Measurements from ENCODE around the gene EMX1. TPM values are rescaled to one million over a fixed set of nuclear protein-coding genes. Genes with fewer than 3 reads are reported as not detected.

Gene EMX1
- total RNA-seq, 2 experiments from 2014 or later, result not detected

DNA sequence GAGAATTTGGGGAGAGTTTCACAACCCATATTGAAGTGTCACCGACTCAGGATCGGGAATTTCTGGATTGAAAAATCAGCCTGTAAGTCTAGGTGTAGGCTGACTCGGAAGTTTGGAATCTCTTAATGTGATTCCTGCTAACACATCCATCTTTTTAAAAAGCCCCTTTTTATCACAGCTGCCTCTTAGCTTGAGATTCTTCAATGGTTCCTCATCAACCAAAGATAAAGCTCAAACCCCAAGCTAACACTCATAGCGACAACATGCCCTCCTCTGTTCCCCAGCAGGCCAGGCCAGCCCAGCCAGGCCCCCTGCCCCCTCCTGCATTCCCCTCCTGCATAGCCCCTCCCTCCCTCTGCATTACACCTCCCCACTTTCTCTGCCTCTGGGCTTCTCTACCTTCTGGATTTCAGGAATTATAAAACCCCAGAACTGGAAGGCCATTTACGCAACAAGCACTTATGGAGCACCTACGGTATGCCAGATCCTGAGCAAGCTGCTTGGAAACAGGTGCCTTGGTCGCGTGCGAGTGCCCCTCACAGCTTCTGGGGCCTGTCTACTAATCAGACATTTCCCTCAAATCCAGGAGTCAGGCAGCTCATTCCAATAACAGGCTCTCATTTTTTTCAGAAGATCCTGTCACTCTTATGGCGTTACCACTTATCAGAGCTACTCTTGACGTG lies 63.4 kb downstream of the EMX1 start:
- no peak overlapping the region for H3K4me3 Mint-ChIP-seq
- H3K36me3 Mint-ChIP-seq (ENCODE audit: low read depth), result no peaks in the 10 kb centered on the region
- no peak overlapping the region for H3K27ac Mint-ChIP-seq
- no peaks in the 10 kb centered on the region for H3K27me3 Mint-ChIP-seq (ENCODE audit: low read depth)
- H3K4me1 Mint-ChIP-seq (ENCODE audit: low read depth), result peaks cover 5% of the 10 kb centered on the region
- CTCF ChIA-PET, result interaction anchor here (0.8 to 1.3 kb wide), 4 partner anchors 12 to 176 kb away, joined by 3 to 6 read pairs (median 4); no protein-coding TSS in a partner anchor
- DNase-seq, result no peak
- no peaks in the 10 kb centered on the region for H3K9me3 Mint-ChIP-seq (ENCODE audit: insufficient read depth)
- POLR2A ChIA-PET, result interaction anchor here (0.6 kb wide), 1 partner anchor 257 kb away, joined by 3 read pairs; no protein-coding TSS in a partner anchor
- ATAC-seq, result no peak

DNA sequence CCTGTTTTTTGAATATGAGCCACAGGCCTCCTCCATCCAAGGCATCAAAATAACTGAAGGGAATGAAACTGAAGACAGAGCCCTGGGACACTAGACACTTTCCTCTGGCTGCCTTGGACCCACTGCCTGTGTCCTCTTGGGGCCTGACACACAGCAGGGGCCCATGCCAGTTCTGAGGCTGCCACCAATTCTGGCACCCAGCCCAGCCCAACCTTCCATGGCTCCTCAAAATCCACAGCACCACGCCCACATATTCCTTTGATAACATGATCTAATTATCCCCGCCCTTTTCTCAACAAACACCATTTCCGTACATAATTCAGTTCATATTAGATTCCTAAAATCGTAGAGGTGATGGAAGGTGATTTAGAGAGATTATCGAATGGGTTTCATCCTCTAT lies 64.2 kb downstream of the EMX1 start:
- no peak overlapping the region for H3K27ac Mint-ChIP-seq
- no peaks in the 10 kb centered on the region for H3K27me3 Mint-ChIP-seq (ENCODE audit: low read depth)
- ATAC-seq (no peak), DNase-seq (no peak)
- H3K9me3 Mint-ChIP-seq (ENCODE audit: insufficient read depth), result no peaks in the 10 kb centered on the region
- no peak overlapping the region for H3K4me3 Mint-ChIP-seq
- POLR2A ChIA-PET, result no interaction called here
- CTCF ChIA-PET, result interaction anchor here (1.3 to 3.3 kb wide), 2 partner anchors 8 to 11 kb away, joined by 4 to 14 read pairs; no protein-coding TSS in a partner anchor
- no peaks in the 10 kb centered on the region for H3K36me3 Mint-ChIP-seq (ENCODE audit: low read depth)
- H3K4me1 Mint-ChIP-seq (ENCODE audit: low read depth), result peaks cover 5% of the 10 kb centered on the region

DNA sequence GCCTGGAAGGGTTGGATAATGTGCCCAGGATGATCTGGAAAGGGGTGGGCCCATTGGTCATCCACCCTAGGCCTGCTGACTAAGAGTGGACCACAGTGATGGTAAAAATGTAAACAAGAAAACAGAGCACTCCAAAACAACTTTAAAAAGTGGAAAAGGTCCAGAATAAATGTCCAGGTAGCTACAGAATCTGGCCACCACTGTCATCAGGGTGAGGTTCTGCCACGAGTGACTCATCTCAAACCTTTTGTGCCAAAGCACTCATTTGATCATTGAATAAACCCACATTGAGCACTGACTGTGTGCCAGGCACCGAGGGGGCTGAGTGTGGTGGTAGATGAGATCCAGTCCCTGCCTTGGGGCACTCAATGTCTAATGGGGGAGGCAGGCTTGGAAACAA lies 64.9 kb downstream of the EMX1 start:
- Mint-ChIP-seq H3K27me3 (ENCODE audit: low read depth) (no peaks in the 10 kb centered on the region), H3K36me3 (ENCODE audit: low read depth) (no peaks in the 10 kb centered on the region), H3K27ac (no peak overlapping the region), H3K9me3 (ENCODE audit: insufficient read depth) (no peaks in the 10 kb centered on the region), H3K4me1 (ENCODE audit: low read depth) (peaks cover 5% of the 10 kb centered on the region), H3K4me3 (no peak overlapping the region)
- POLR2A ChIA-PET, result no interaction called here
- CTCF ChIA-PET, result interaction anchor here (1.6 to 3.3 kb wide), 2 partner anchors 8 to 252 kb away, joined by 3 to 14 read pairs; partner anchors contain the start of gene CCT7
- no peak for ATAC-seq
- no peak for DNase-seq

DNA sequence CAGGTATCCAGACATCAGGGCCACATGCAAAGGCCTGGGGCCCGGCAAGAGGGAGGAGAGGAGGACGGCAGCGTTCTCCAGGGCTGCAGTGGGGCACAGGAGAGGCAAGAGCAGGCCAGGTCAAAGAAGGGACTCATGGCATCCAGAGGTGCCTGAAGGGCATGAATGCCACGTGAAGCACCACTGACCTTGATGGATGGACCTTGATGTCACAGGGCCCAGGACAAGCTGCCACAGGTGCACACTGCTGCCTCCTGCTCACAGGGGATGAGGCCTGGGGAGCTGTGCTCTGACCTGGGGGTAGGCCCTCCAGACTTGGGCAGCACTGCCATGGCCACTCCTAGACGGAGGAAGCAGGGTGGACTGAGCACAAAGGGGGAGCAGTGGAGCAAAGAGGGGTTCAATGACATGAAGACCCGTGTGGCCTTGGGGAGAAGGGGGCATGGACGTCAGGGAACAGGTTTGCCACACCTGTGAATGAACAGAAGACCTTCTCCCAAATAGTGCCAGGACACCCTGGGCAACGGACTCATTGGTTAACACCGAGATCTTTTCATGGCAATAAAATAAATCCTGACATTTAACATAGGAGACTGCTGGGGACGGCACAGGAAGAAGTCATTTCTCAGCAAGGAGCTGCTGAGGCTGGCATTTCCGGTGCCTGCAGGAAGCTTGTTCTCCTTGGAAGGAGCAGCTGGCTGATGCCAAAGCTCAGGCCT lies 65.6 kb downstream of the EMX1 start:
- H3K27ac Mint-ChIP-seq, result no peak overlapping the region
- no peak for ATAC-seq

DNA sequence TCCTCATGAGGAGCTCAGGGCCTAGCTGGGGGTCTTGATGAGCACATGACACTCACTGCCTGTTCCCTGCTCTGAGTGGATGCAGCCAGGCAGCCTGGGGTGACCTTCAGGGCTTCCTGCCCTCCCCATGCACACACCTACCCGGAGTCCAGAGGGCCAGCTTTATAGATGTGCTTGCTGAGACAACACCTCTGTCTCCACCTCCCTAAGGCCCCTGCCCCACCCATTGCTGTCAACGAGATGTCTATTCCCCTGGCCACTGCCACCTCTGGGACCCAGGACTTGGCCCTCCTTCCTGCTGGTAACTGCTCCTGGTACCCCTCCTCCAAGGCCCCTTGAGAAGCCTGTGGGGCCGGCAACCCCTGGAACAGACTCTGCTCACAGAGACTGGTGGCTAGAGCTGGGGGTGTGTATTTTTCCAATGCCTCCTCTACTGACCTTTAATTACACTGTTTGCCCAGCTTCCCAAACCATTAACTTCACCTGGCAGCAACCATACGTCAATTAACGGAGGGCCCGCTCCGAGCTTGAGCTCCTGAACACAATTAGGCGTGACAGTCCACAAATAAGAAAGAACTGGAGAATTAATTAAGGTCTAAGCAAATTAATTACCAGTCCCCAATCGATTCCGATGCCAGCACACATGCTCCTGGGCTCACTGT lies 66.3 kb downstream of the EMX1 start:
- ATAC-seq (no peak), DNase-seq (no peak)
- Mint-ChIP-seq H3K27ac (no peak overlapping the region), H3K27me3 (ENCODE audit: low read depth) (no peaks in the 10 kb centered on the region), H3K4me3 (no peak overlapping the region), H3K36me3 (ENCODE audit: low read depth) (no peaks in the 10 kb centered on the region), H3K4me1 (ENCODE audit: low read depth) (peaks cover 5% of the 10 kb centered on the region), H3K9me3 (ENCODE audit: insufficient read depth) (no peaks in the 10 kb centered on the region)
- POLR2A ChIA-PET, result no interaction called here
- CTCF ChIA-PET, result interaction anchor here (0.9 to 3.3 kb wide), 4 partner anchors 10 to 250 kb away, joined by 3 to 14 read pairs (median 4); partner anchors contain the start of gene CCT7

More for the DNA sequence above, 65.6 kb downstream of the EMX1 start:
- Mint-ChIP-seq H3K4me1 (ENCODE audit: low read depth) (peaks cover 5% of the 10 kb centered on the region), H3K27me3 (ENCODE audit: low read depth) (no peaks in the 10 kb centered on the region), H3K36me3 (ENCODE audit: low read depth) (no peaks in the 10 kb centered on the region), H3K4me3 (no peak overlapping the region), H3K9me3 (ENCODE audit: insufficient read depth) (no peaks in the 10 kb centered on the region)
- no peak for DNase-seq
- POLR2A ChIA-PET, result no interaction called here
- CTCF ChIA-PET, result interaction anchor here (0.9 to 3.3 kb wide), 4 partner anchors 9 to 251 kb away, joined by 3 to 14 read pairs (median 4); partner anchors contain the start of gene CCT7

DNA sequence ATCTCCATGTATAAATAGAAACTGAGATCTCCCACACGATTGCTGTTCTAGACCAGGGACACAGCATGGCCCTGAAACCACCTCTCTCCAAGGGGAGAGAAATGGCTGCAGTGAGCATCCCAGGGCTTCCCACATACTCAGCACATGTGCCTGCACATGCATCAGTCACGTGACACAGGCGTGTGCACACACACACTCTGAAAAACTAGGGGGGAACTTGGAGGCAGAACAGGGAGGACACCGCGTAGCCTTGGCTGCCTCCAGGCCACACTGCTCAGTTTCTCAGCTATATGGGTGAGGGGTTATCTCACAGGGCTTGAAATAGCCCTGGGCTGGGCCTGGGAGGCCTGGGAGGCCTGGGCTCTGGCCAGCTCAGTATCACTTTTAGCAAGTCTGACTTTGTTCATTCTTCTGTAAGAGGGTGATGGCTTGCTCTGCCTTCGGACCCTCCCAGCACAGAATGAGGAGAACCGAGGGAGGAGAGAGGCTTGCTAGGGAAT lies 66.9 kb downstream of the EMX1 start:
- Mint-ChIP-seq H3K27ac (no peak overlapping the region), H3K9me3 (ENCODE audit: insufficient read depth) (no peaks in the 10 kb centered on the region), H3K36me3 (ENCODE audit: low read depth) (no peaks in the 10 kb centered on the region), H3K4me3 (no peak overlapping the region), H3K27me3 (ENCODE audit: low read depth) (no peaks in the 10 kb centered on the region), H3K4me1 (ENCODE audit: low read depth) (peaks cover 5% of the 10 kb centered on the region)
- ChIA-PET POLR2A (no interaction called here), CTCF (interaction anchor here (1.3 to 3.3 kb wide), 2 partner anchors 10 kb away, joined by 4 to 14 read pairs; no protein-coding TSS in a partner anchor)
- ATAC-seq, result no peak
- DNase-seq, result no peak

Other genes starting within 250 kb of the EMX1 start
- gene EXOC6B, start 91.5 kb upstream of the EMX1 start, total RNA-seq, result 10 to 100 TPM; 17.8 to 18.8 TPM
- gene SPR, start 30.1 kb upstream of the EMX1 start, total RNA-seq, result under 1 TPM; 0.65 to 0.79 TPM
- gene SFXN5, start 154.2 kb downstream of the EMX1 start, total RNA-seq, result 10 to 100 TPM; 15.7 to 18.6 TPM
- 1 to 10 TPM; 1.4 to 1.7 TPM for gene RAB11FIP5, start 195.4 kb downstream of the EMX1 start, total RNA-seq

All from activated CD8-positive, alpha-beta T cell treated with anti-CD3 and anti-CD28 coated beads, Interleukin-2, amount 10 ng/mL, durations not matched to agents 7 days and 5 days (primary cell).